Measurements from ENCODE around the gene RYR3.

Gene RYR3

GRCh38 chr15:33503681-33504080, 192.9 kb downstream of the RYR3 start:
- no peak for DNase-seq (ENCODE audit: low read depth in 3 of 3, low spot score in 1 of 3)

GRCh38 chr15:33506781-33507296, 196.1 kb downstream of the RYR3 start:
- no peak for DNase-seq (ENCODE audit: low read depth in 3 of 3, low spot score in 1 of 3)

- no peak for DNase-seq (ENCODE audit: low read depth in 3 of 3, low spot score in 1 of 3)
These were observed 197.9 kb downstream of the RYR3 start for GRCh38 chr15:33508703-33509102.

DNA sequence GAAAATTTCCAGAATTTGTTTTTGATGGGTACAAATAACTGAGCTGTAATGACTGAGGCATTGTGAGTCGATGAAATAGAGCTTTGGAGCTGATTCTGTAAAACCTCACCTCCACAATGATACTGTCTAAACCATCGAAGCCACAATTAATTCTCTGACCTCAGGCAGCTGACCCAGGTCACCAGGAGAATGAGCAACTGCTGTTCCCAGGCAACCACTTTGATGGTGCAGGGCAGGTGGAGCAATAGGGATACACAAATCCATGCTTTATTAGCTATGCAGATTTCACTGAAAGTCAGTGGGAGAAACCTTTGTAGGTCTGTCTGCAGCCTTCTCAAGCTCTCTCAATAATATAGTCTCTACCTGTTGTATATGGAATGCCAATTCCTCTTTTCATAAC, 204.4 kb downstream of the RYR3 start:
- no peak for DNase-seq (ENCODE audit: low read depth in 3 of 3, low spot score in 1 of 3)

DNA sequence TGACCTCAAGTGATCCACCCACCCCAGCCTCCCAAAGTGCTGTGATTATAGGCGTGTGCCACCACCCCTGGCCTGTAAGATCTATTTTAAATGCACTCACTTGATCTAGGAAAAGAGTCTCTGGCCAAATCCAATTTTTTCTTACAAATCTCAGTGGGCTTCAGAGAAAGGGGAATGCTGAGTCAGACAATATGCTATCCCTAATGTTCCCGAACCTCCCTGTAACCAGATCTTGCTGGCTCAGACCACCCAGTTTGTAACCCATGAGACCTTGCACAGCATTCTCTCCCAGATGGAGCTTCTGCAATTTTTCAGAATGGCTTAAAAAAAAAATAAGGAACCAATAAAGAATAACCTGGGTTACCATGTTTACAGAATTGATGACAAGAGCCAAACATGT, 205.8 kb downstream of the RYR3 start:
- DNase-seq (ENCODE audit: low read depth in 3 of 3, low spot score in 1 of 3), result no peak

- DNase-seq (ENCODE audit: low read depth in 3 of 3, low spot score in 1 of 3), result no peak
These were observed 207.2 kb downstream of the RYR3 start for GRCh38 chr15:33517944-33518343.

DNA sequence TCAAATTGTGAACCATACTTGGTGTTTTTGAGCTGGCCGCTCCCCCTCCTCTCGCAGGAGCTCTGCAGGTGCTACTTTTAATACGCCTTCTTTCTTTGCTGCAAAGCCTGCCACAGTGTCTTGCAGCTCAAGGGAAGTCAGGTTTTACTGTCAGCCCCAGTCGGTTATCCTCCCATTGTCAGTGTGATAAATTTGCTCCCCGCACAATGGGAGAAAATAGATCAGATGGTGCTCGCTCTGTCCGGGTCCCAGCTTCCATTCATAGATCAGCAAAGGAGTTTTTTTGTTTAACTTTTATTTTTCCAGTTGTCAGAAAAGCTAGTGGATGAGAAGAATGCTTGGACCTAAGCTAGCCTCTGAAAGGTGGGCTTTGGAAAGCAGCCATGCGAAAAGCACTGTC, 207.7 kb downstream of the RYR3 start:
- no peak for DNase-seq (ENCODE audit: low read depth in 3 of 3, low spot score in 1 of 3)

DNA sequence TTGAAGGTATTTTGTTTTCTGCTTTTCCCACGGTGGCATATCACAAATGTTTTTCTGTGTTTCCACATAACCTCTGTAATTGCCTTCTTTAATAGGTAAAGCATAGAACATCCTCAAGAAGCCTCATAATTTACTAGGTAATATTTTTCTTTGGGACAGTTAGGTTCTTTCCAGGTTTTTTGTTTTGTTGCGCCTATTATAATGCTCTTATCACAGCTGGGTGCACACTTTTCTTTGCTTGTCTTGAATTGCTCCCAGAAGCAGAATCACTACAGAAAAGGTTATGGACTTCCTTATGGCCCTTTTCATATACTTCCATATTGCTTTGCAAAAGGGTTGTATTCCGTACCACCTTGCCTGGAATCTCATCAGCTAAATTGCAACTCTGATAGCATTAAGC, 213.5 kb downstream of the RYR3 start:
- no peak for DNase-seq (ENCODE audit: low read depth in 3 of 3, low spot score in 1 of 3)

DNA sequence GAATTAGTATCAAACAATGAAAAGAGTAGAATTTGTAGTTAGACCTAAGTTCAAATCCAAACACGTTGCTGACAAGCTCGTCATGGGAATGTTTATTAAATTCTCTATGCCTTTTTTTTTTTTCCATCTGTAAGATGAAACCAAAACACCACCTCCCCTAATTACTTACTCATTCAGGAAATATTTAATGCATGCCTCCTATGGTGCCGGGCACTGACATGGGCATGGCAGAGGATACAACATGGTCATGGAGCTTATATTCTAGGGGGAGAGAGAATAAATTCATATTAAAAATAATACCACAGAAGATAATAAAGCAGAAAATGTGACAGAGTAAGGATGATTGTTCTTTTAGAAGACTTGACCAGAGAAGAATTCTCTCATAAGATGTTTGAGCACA, 215.8 kb downstream of the RYR3 start:
- no peak for DNase-seq (ENCODE audit: low read depth in 3 of 3, low spot score in 1 of 3)

GRCh38 chr15:33533197-33533596, 222.4 kb downstream of the RYR3 start:
- DNase-seq (ENCODE audit: low read depth in 3 of 3, low spot score in 1 of 3), result no peak

DNA sequence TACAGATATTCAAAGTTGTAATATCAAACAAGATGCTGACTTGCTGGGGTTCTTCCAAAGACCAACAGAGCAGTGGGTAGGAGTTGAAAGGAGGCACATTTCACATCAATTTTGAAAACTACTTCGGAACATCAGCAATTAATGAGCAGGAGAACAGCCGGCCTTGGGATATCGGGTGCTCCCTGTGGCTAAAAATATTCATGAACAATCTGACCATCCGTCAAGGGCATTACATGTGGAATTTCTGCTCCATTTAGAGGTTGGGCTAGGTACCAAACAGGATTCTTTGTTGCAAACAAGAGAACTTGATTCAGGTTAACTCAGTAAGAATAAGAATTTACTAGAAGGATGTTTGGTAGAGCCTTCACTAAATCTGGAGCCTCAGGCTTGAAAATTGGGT, 223.9 kb downstream of the RYR3 start:
- no peak for DNase-seq (ENCODE audit: low read depth in 3 of 3, low spot score in 1 of 3)

GRCh38 chr15:33535135-33535534, 224.4 kb downstream of the RYR3 start:
- DNase-seq (ENCODE audit: low read depth in 3 of 3, low spot score in 1 of 3), result no peak

DNA sequence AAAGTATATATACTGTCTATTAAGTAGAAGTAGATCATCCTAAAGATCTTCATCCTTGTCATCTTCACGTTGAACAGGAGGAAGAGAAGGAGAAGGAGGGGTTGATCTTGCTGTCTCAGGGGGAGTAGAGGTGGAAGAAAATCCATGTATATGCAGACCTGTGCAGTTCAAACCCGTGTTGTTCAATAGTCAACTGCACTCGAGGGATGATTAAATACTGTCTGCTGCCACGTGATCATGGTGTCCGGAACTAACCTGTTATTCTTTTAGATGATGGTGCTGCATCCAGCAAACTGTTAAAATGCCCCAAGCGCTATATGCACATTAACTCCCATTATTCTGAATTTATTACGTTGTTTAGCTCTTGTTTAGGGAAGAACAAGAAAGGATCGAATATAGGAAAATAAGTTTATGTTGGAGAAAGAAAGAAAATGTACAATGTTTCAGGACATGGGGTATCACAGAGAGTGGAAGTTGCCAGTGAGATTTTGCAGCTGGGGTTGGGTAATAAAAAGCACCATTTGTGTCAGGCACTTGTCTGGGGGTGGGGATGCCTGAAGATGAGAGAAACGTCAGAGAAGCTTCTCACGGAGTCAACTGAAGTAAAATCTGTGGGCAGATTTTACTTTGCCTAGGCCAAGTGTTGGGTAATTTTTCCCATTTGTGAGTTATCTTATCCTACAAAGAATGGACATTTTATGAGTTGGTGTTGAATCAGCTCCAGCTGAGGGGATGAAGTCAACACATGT, 229.2 kb downstream of the RYR3 start:
- DNase-seq (ENCODE audit: low read depth in 3 of 3, low spot score in 1 of 3), result no peak

- DNase-seq (ENCODE audit: low read depth in 3 of 3, low spot score in 1 of 3), result no peak
These were observed 233.2 kb downstream of the RYR3 start for GRCh38 chr15:33543957-33544356.

DNA sequence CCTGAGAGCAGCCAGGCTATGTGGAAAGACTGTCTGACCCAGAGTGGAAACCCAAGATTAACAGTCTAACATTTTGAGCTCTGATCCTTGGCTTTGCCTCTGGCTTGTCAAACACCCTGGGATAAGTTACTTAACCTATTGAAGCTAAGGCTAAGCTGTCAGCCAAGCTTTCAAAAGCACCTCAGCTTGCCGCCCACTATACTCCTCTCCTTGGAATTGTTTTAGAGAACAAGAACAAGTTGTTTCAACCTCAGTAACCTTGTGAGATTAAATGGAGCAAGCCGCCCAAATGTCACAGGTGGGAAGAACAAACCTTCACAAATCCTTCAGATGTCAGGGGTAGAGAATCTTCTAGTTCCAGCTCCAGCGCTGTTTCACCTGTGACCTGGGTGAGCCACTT, 235.1 kb downstream of the RYR3 start:
- no peak for DNase-seq (ENCODE audit: low read depth in 3 of 3, low spot score in 1 of 3)

GRCh38 chr15:33547876-33548275, 237.1 kb downstream of the RYR3 start:
- no peak for DNase-seq (ENCODE audit: low read depth in 3 of 3, low spot score in 1 of 3)

GRCh38 chr15:33551860-33552259, 241.1 kb downstream of the RYR3 start:
- DNase-seq (ENCODE audit: low read depth in 3 of 3, low spot score in 1 of 3), result no peak

DNA sequence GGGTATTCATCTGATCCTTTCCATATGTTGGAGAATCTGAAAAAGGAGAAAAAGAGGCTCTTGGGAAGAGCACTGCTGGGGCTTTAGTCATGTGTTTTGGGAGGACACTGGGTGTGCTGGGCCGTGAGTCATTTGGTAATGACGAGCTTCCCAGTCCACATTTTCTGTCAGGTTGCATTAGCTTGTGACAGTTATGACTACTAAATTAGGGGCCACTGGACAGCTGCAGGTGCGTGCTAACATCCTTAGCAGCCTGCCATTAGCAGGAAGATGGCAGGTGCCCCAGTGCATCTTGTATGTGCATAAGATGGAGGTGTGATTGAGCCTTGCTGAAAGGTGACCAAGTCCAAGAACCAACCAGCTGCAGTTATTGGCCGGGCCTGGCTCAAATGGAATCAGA, 242.4 kb downstream of the RYR3 start:
- DNase-seq (ENCODE audit: low read depth in 3 of 3, low spot score in 1 of 3), result no peak

GRCh38 chr15:33559207-33559890, 248.6 kb downstream of the RYR3 start:
- no peak for DNase-seq (ENCODE audit: low read depth in 3 of 3, low spot score in 1 of 3)

GRCh38 chr15:33561407-33561806, 250.6 kb downstream of the RYR3 start:
- DNase-seq (ENCODE audit: low read depth in 3 of 3, low spot score in 1 of 3), result no peak

GRCh38 chr15:33561967-33562366, 251.2 kb downstream of the RYR3 start:
- DNase-seq (ENCODE audit: low read depth in 3 of 3, low spot score in 1 of 3), result no peak

- DNase-seq (ENCODE audit: low read depth in 3 of 3, low spot score in 1 of 3), result no peak
These were observed 254.3 kb downstream of the RYR3 start for GRCh38 chr15:33565094-33565493.

GRCh38 chr15:33567652-33568051, 256.9 kb downstream of the RYR3 start:
- no peak for DNase-seq (ENCODE audit: low read depth in 3 of 3, low spot score in 1 of 3)

Data from stimulated activated CD4-positive, alpha-beta T cell treated with anti-CD3 and anti-CD28 coated beads, TNF-alpha, amount 100 ng/mL, for 1 hour (primary cell).